MCF 10A (cell line): Measurements from ENCODE around the gene YIPF6. TPM values are rescaled to one million over a fixed set of nuclear protein-coding genes. Genes with fewer than 3 reads are reported as not detected.
"Not testable (repeated sequence)": the region's sequence is repeated elsewhere in the genome, so short reads cannot be mapped to it uniquely, and the experiment has no call there.

ENCODE experiments used
- BruUV-seq: library from RNA; stranded (reverse); fragments of 400-500 nt; replicated peaks from 2 replicates; lab custom pipeline; 2021; lab: Mats Ljungman, UMichigan
- CTCF ChIA-PET: fragments of 300-600 bp; sonication (Branson Sonifier 250); formaldehyde crosslinking; extraction: SDS; loops from one replicate; lab custom pipeline; 2021; ENCODE audit warnings: antibody characterized with exemption, inconsistent platforms; lab: Yijun Ruan, JAX
- POLR2A ChIA-PET: fragments of 300-600, 350-650 bp; sonication (Branson Sonifier 250); formaldehyde crosslinking; extraction: SDS; loops from one replicate; lab custom pipeline; 2020; ENCODE audit warnings: antibody characterized with exemption, inconsistent platforms; lab: Yijun Ruan, JAX
- DNase-seq: peaks from one replicate; pipeline ENCODE4 v3.0.0-alpha.2; 2018; ENCODE audit not compliant: unreplicated experiment
- H3K27ac Mint-ChIP-seq: one replicate; pipeline ENCODE4 v1.8.0; 2022; ENCODE audit warnings: mild to moderate bottlenecking, low read depth, mixed read lengths; ENCODE audit not compliant: unreplicated experiment
- H3K27me3 Mint-ChIP-seq: one replicate; pipeline ENCODE4 v1.8.0; 2022; ENCODE audit warnings: mixed read lengths; ENCODE audit not compliant: insufficient read depth, unreplicated experiment
- H3K36me3 Mint-ChIP-seq: one replicate; pipeline ENCODE4 v1.8.0; 2022; ENCODE audit warnings: mild to moderate bottlenecking, moderate library complexity, mixed read lengths; ENCODE audit not compliant: insufficient read depth, unreplicated experiment
- H3K4me1 Mint-ChIP-seq: one replicate; pipeline ENCODE4 v1.8.0; 2022; ENCODE audit warnings: mixed read lengths; ENCODE audit not compliant: insufficient read depth, unreplicated experiment
- H3K4me3 Mint-ChIP-seq: one replicate; pipeline ENCODE4 v1.8.0; 2022; ENCODE audit warnings: mild to moderate bottlenecking, moderate library complexity, mixed read lengths; ENCODE audit not compliant: unreplicated experiment
- H3K9me3 Mint-ChIP-seq: one replicate; pipeline ENCODE4 v1.8.0; 2022; ENCODE audit warnings: mixed read lengths; ENCODE audit not compliant: unreplicated experiment
- CTCF ChIP-seq: fragments of 200-600 bp; IDR thresholded peaks from one replicate; pipeline ENCODE4 v1.8.0; 2022; ENCODE audit warnings: antibody characterized with exemption, mild to moderate bottlenecking; ENCODE audit not compliant: unreplicated experiment
- intact Hi-C: fragments of 100-400 bp; cut with micrococcal nuclease; formaldehyde crosslinking; loops from 2 replicates; pipeline ENCODE4 v1.14.1; 2022
- total RNA-seq: library from RNA; stranded (reverse); gene quantifications from 2 replicates; pipeline ENCODE4 v1.2.3, GENCODE V29; 2022

YIPF6 gene
- total RNA-seq, 1 experiment from 2014 or later = 44.6 TPM

GRCh38 chrX:68536884-68537283 lies 38.0 kb downstream of the YIPF6 start:
- Mint-ChIP-seq H3K36me3 (peaks cover 16% of the 10 kb centered on the region), H3K27ac (no peak overlapping the region)
- BruUV-seq = no TSS peak

DNA sequence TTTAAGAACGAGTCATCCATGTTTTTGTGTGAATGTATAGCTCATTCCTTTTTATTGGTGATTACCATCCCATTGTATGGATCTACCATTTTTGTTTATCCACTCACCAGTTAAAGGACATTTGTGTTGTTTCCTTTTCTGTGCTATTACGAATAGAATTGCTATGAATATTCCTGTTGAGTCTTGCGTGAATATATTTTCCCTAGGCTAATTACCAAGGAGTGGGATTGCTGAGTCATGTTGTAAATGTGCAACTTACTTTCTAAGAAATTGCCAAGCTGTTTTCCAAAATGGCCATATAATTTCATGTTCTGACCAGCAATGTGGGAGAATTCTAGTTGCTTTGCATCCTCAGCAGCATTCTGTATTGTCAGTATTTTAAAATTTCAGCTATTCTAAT lies 51.3 kb downstream of the YIPF6 start:
- Mint-ChIP-seq H3K4me1 (no peaks in the 10 kb centered on the region), H3K27me3 (peaks cover 37% of the 10 kb centered on the region), H3K9me3 (no peaks in the 10 kb centered on the region), H3K4me3 (no peak overlapping the region), H3K27ac (no peak overlapping the region), H3K36me3 (no peaks in the 10 kb centered on the region)
- TF ChIP-seq CTCF = no peak
- no TSS peak for BruUV-seq
- ChIA-PET POLR2A (no interaction called here), CTCF (interaction anchor here (0.7 kb wide), 1 partner anchor 160 kb away, joined by 3 read pairs; no protein-coding TSS in a partner anchor)
- DNase-seq = no peak
- intact Hi-C loops = no loop called here

More at GRCh38 chrX:68536884-68537283, 38.0 kb downstream of the YIPF6 start:
- H3K4me1 Mint-ChIP-seq = no peaks in the 10 kb centered on the region
- peaks cover 5% of the 10 kb centered on the region for H3K9me3 Mint-ChIP-seq
- peaks cover 20% of the 10 kb centered on the region for H3K27me3 Mint-ChIP-seq
- H3K4me3 Mint-ChIP-seq = no peak overlapping the region
- DNase-seq = no peak
- ChIA-PET POLR2A (no interaction called here), CTCF (no interaction called here)
- no peak for TF ChIP-seq CTCF
- intact Hi-C loops = no loop called here

DNA sequence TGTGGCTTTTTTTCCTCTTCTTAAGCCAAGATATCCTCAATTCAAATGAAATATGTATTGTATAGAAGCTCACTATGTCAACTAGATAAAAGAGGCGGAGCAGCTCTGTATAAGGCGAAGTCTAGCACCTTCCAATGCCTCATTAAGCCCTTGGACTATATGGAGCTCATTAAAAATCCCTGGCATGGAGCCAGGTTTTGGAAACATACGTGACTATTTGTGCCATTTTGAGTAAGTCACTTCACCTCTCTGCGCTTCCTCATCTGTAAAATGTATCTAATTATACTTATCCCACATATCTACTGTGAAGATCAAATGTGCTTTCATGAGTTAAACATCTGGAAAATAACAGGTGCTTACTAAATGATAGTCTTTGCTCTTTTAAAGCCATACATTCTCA lies 57.2 kb downstream of the YIPF6 start:
- intact Hi-C loops = no loop called here
- peaks cover 18% of the 10 kb centered on the region for H3K27me3 Mint-ChIP-seq
- no peak for TF ChIP-seq CTCF
- ChIA-PET CTCF (interaction anchor here (0.7 kb wide), 1 partner anchor 179 kb away, joined by 3 read pairs; no protein-coding TSS in a partner anchor), POLR2A (no interaction called here)
- no TSS peak for BruUV-seq
- DNase-seq = no peak
- H3K4me3 Mint-ChIP-seq = no peak overlapping the region
- H3K27ac Mint-ChIP-seq = no peak overlapping the region
- H3K36me3 Mint-ChIP-seq = no peaks in the 10 kb centered on the region
- H3K4me1 Mint-ChIP-seq = no peaks in the 10 kb centered on the region
- H3K9me3 Mint-ChIP-seq = peaks cover 11% of the 10 kb centered on the region

DNA sequence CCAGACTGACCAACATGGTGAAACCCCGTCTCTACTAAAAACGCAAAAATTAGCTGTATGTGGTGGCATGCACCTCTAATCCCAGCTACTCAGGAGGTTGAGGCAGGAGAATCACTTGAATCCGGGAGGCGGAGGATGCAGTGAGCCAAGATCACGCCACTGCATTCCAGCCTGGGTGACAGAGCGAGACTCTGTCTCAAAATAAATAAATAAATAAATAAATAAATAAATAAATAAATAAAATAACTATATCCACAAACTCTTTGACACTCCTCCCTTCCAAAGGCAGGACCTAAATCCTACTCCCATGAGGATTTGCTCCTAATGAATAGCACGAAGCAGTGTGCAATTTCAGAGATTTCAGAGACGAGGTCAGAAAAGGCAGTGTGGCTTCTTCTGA lies 58.3 kb downstream of the YIPF6 start:
- peaks cover 11% of the 10 kb centered on the region for H3K9me3 Mint-ChIP-seq
- intact Hi-C loops, H3K4me3 Mint-ChIP-seq, H3K27ac Mint-ChIP-seq, DNase-seq, BruUV-seq, POLR2A ChIA-PET, H3K36me3 Mint-ChIP-seq, H3K4me1 Mint-ChIP-seq, CTCF ChIA-PET, H3K27me3 Mint-ChIP-seq: not testable (repeated sequence)

GRCh38 chrX:68559905-68560304 lies 61.1 kb downstream of the YIPF6 start:
- Mint-ChIP-seq H3K27me3 (peaks cover 13% of the 10 kb centered on the region), H3K9me3 (peaks cover 11% of the 10 kb centered on the region)
- H3K36me3 Mint-ChIP-seq, H3K27ac Mint-ChIP-seq, intact Hi-C loops, H3K4me3 Mint-ChIP-seq, BruUV-seq, H3K4me1 Mint-ChIP-seq, POLR2A ChIA-PET, DNase-seq: not testable (repeated sequence)
- CTCF ChIA-PET = interaction anchor here (1.0 kb wide), 1 partner anchor 14 kb away, joined by 3 read pairs; no protein-coding TSS in a partner anchor
